Aorta (tissue), 5 donors: ENCODE data around the gene ENPP5. TPM values are rescaled to one million over a fixed set of nuclear protein-coding genes. Genes with fewer than 3 reads are reported as not detected.

ENCODE experiments used
- ATAC-seq: fragments of 200-7000 bp; cut with Tn5 transposase; one replicate; pipeline ENCODE4 v1.9.1; 2022; ENCODE audit warnings: moderate library complexity; ENCODE audit not compliant: low FRiP score
- DNase-seq, 2 donors: peaks; one replicate each; pipeline ENCODE4 v3.0.0-alpha.2; 2020
- H3K27ac ChIP-seq, 2 donors: one replicate each; pipeline ENCODE4 v1.5.1; 2013; ENCODE audit warnings: low read length in 2 of 2, mild to moderate bottlenecking in 2 of 2, moderate library complexity in 2 of 2, control low read depth in 1 of 2, inconsistent platforms in 1 of 2, low read depth in 1 of 2
- H3K27me3 ChIP-seq, 2 donors: one replicate each; pipeline ENCODE4 v1.6.1; 2013; ENCODE audit warnings: control low read depth in 1 of 2, low read length in 1 of 2, mild to moderate bottlenecking in 1 of 2, moderate library complexity in 1 of 2; ENCODE audit not compliant: insufficient read depth in 2 of 2, control insufficient read depth in 1 of 2
- H3K36me3 ChIP-seq, 2 donors: one replicate each; pipeline ENCODE4 v1.6.1; 2013; ENCODE audit warnings: control low read depth in 1 of 2, low read length in 1 of 2, mild to moderate bottlenecking in 1 of 2; ENCODE audit not compliant: insufficient read depth in 2 of 2, control insufficient read depth in 1 of 2
- H3K4me1 ChIP-seq, 2 donors: one replicate each; pipeline ENCODE4 v1.6.1; 2013; ENCODE audit warnings: low read length in 2 of 2, control low read depth in 1 of 2, mild to moderate bottlenecking in 1 of 2, moderate library complexity in 1 of 2; ENCODE audit not compliant: insufficient read depth in 2 of 2, control insufficient read depth in 1 of 2
- H3K4me3 ChIP-seq, 2 donors: one replicate each; pipeline ENCODE4 v1.5.1; 2013; ENCODE audit warnings: low read length in 2 of 2, control low read depth in 1 of 2, mild to moderate bottlenecking in 1 of 2
- H3K9me3 ChIP-seq: one replicate; pipeline ENCODE4 v1.6.1; 2013; ENCODE audit warnings: mild to moderate bottlenecking, low read length; ENCODE audit not compliant: control insufficient read depth
- WGBS, 2 donors: extraction: QIAGEN DNeasy Blood & Tissue Kit; methylation state at CpG; one replicate each; pipeline ENCODE4 v1.1.7; 2013; 5-methylcytosine and 5-hydroxymethylcytosine counted together
- intact Hi-C, 2 donors: fragments of 100-400 bp; cut with DNase I; formaldehyde crosslinking; loops; one replicate each; pipeline versions ENCODE4 v1.14.2 to v1.15.0; 2022
- polyA plus RNA-seq, 2 donors: library from polyadenylated mRNA; stranded (reverse); fragments of 200-250 nt; gene quantifications; one replicate each; pipeline ENCODE4 v1.2.3, GENCODE V29; 2013
- total RNA-seq, 2 donors: library from RNA; stranded (reverse); fragmentation: NEBNext Ultra II Directional; extraction: Animal tissue kit (Norgen Biotek cat#: 25700); gene quantifications; one replicate each; pipeline ENCODE4 v1.2.1, GENCODE V29; 2021
- donor health status: healthy with polysubstance abuse.
- donor health status: Bipolar disorder and iron deficiency.
- donor health status: DM: no; HTN: no; CAD: no.
- donor health status: DM: no; HTN: no; CAD: no.
- donor health status: DM: yes; HTN: yes; CAD: no.

The ENPP5 gene
- total and polyA plus RNA-seq, 4 donors, result 1.7 to 4.0 (median 3.3) TPM

- intact Hi-C loops, result no loop called here
- no peak for ATAC-seq
Measured at GRCh38 chr6:46210294-46210693, 39.5 kb upstream of the ENPP5 start.

GRCh38 chr6:46208303-46208702 is 37.5 kb upstream of the ENPP5 start:
- Histone ChIP-seq H3K4me1 (no peaks in the 10 kb centered on the region), H3K9me3 (peaks cover 1% of the 10 kb centered on the region), H3K27ac (no peak overlapping the region), H3K4me3 (no peak overlapping the region), H3K27me3 (no peaks in the 10 kb centered on the region), H3K36me3 (no peaks in the 10 kb centered on the region)
- intact Hi-C loops, result no loop called here
- ATAC-seq (no peak), DNase-seq (no peak)

More at GRCh38 chr6:46210294-46210693, 39.5 kb upstream of the ENPP5 start:
- DNase-seq, result no peak
- no peak overlapping the region for H3K27ac ChIP-seq
- H3K36me3 ChIP-seq, result no peaks in the 10 kb centered on the region
- WGBS, 2 donors, result 92% methylated on average over 5 of the region's 5 CpGs
- H3K4me1 ChIP-seq, result no peaks in the 10 kb centered on the region
- no peaks in the 10 kb centered on the region for H3K9me3 ChIP-seq
- no peaks in the 10 kb centered on the region for H3K27me3 ChIP-seq
- no peak overlapping the region for H3K4me3 ChIP-seq

DNA sequence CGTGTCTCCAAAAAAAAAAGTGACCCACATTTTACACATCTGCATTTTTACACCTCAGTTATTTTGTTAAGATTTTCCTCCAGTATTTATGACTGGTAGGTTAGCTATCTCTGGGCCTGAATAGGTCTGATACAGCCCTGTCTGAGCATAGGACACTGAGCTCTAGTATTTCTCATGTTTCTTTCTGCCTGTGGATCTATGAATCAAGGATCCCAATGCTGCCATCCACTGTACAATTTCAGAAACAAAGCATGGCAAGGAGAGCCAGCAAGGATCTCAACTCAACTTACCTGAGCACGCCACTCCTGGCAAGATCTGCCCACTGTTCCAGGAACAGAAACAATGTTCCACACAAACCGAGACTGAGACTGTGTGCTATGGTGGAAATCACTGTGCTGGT is 36.4 kb upstream of the ENPP5 start:
- Histone ChIP-seq H3K4me3 (no peak overlapping the region), H3K9me3 (peaks cover 3% of the 10 kb centered on the region), H3K4me1 (no peaks in the 10 kb centered on the region), H3K27ac (no peak overlapping the region), H3K36me3 (no peaks in the 10 kb centered on the region), H3K27me3 (no peaks in the 10 kb centered on the region)
- DNase-seq (no peak), ATAC-seq (no peak)
- WGBS, 2 donors, result 85 to 86% methylated on average over 3 of the region's 3 CpGs
- intact Hi-C loops, result no loop called here

- peak; percentile 54 for ATAC-seq
- peaks cover 3% of the 10 kb centered on the region for H3K9me3 ChIP-seq
- intact Hi-C loops, result no loop called here
Measured at GRCh38 chr6:46204880-46205650, 34.3 kb upstream of the ENPP5 start.

DNA sequence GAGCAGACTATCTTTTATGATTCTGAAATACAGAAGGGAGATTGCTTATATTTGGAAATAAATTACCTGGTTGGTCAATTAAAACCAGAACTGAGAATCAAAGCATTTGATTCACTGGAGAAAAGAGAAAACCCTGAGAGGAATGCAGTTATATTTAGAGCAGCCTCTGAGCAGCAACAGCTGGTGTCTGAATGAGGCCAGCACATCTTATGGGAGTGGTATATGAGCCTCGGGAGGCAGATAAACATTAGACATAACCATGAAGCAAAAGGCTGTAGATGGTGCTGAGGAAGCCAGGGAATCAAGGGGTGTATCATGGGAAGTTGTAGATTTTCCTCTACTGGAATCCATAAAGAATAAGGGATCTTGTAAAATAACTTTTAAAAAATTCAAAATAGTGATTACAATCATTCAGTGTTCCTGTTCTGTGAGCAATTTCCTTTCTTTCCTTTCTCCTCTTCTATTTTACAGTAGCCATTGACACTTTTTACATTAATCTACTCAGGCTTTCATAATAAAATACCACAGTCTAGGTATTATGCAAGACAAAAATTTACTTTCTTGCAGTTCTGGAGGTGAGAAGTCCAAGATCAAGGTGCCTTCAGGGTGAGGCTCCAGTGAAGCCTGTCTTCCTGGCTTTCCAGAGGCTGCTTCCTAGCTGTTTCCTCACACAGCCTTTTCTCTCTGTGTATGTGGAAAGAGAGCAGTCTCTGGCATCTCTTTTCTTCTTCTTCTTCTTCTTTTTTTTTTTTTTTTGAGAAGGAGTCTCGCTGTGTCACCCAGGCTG is 32.8 kb upstream of the ENPP5 start:
- Histone ChIP-seq H3K27ac (no peak overlapping the region), H3K4me1 (no peaks in the 10 kb centered on the region), H3K9me3 (peaks cover 3% of the 10 kb centered on the region), H3K36me3 (no peaks in the 10 kb centered on the region), H3K27me3 (no peaks in the 10 kb centered on the region), H3K4me3 (no peak overlapping the region)
- 58 to 60% methylated on average over 2 of the region's 2 CpGs for WGBS, 2 donors
- ATAC-seq, result no peak
- DNase-seq, result no peak
- intact Hi-C loops, result no loop called here

More at GRCh38 chr6:46204880-46205650, 34.3 kb upstream of the ENPP5 start:
- WGBS, 2 donors, result 95 to 96% methylated on average over 29 of the region's 29 CpGs
- Histone ChIP-seq H3K27me3 (no peaks in the 10 kb centered on the region), H3K27ac (no peak overlapping the region), H3K4me1 (no peaks in the 10 kb centered on the region), H3K4me3 (no peak overlapping the region), H3K36me3 (no peaks in the 10 kb centered on the region)
- DNase-seq, result no peak

GRCh38 chr6:46201702-46202101 is 30.9 kb upstream of the ENPP5 start:
- no peaks in the 10 kb centered on the region for H3K27me3 ChIP-seq
- DNase-seq, result no peak
- H3K9me3 ChIP-seq, result peaks cover 3% of the 10 kb centered on the region
- H3K4me1 ChIP-seq, result no peaks in the 10 kb centered on the region
- H3K27ac ChIP-seq, result no peak overlapping the region
- H3K4me3 ChIP-seq, result no peak overlapping the region
- ATAC-seq, result no peak
- H3K36me3 ChIP-seq, result no peaks in the 10 kb centered on the region
- intact Hi-C loops, result no loop called here
- WGBS, 2 donors, result 59 to 70% methylated on average over 4 of the region's 4 CpGs

- Histone ChIP-seq H3K27me3 (no peaks in the 10 kb centered on the region), H3K36me3 (no peaks in the 10 kb centered on the region), H3K27ac (no peak overlapping the region), H3K4me3 (no peak overlapping the region), H3K4me1 (no peaks in the 10 kb centered on the region), H3K9me3 (peaks cover 3% of the 10 kb centered on the region)
- no peak for DNase-seq
- 82 to 83% methylated on average over 5 of the region's 5 CpGs for WGBS, 2 donors
- peak; percentile 36 for ATAC-seq
- intact Hi-C loops, result no loop called here
Measured at GRCh38 chr6:46199387-46199786, 28.6 kb upstream of the ENPP5 start.

GRCh38 chr6:46191961-46192360 is 21.2 kb upstream of the ENPP5 start:
- peak overlapping the region in 1 of 2 donors; percentile 57 for H3K27ac ChIP-seq
- 3 to 13% methylated on average over 1 of the region's 1 CpG for WGBS, 2 donors
- no peaks in the 10 kb centered on the region for H3K27me3 ChIP-seq
- ATAC-seq, result peak; percentile 49
- no peak overlapping the region for H3K4me3 ChIP-seq
- H3K36me3 ChIP-seq, result no peaks in the 10 kb centered on the region
- intact Hi-C loops, result no loop called here
- peaks cover 0 to 4% of the 10 kb centered on the region in 2 donors for H3K4me1 ChIP-seq
- no peak for DNase-seq
- H3K9me3 ChIP-seq, result no peaks in the 10 kb centered on the region

GRCh38 chr6:46190889-46191288 is 20.1 kb upstream of the ENPP5 start:
- Histone ChIP-seq H3K4me1 (peaks cover 0 to 4% of the 10 kb centered on the region in 2 donors), H3K36me3 (no peaks in the 10 kb centered on the region), H3K27ac (peak overlapping the region in 1 of 2 donors; percentile 7), H3K9me3 (no peaks in the 10 kb centered on the region), H3K27me3 (no peaks in the 10 kb centered on the region), H3K4me3 (no peak overlapping the region)
- intact Hi-C loops, result no loop called here
- 39 to 58% methylated on average over 4 of the region's 4 CpGs for WGBS, 2 donors
- DNase-seq (no peak), ATAC-seq (peak; percentile 51)
